Kidney (tissue), 14 donors: ENCODE results near the gene TRIM47. TPM values are rescaled to one million over a fixed set of nuclear protein-coding genes. Genes with fewer than 3 reads are reported as not detected.

Experiments
- DNase-seq, 5 donors: peaks; one replicate each; pipeline ENCODE4 v3.0.0-alpha.2; 2013 to 2020
- FAIRE-seq: peaks from 2 replicates; lab custom pipeline; 2012; peaks lifted over from hg19 to GRCh38; lab: Jason Lieb, UNC
- H3K27ac ChIP-seq, 2 donors: one replicate each; pipeline ENCODE4 v1.7.0; 2013; ENCODE audit warnings: low read depth in 2 of 2, low read length in 2 of 2, inconsistent platforms in 1 of 2
- H3K27me3 ChIP-seq: one replicate; pipeline ENCODE4 v1.7.1; 2013; ENCODE audit warnings: low read length, inconsistent platforms; ENCODE audit not compliant: control insufficient read depth, insufficient read depth
- H3K36me3 ChIP-seq, 3 donors: one replicate each; pipeline versions ENCODE4 v1.7.0 to v1.7.1; 2013; ENCODE audit warnings: low read length in 3 of 3, control low read depth in 1 of 3, inconsistent platforms in 1 of 3; ENCODE audit not compliant: insufficient read depth in 3 of 3, control insufficient read depth in 2 of 3
- H3K4me1 ChIP-seq, 3 donors: one replicate each; pipeline versions ENCODE4 v1.7.0 to v1.7.1; 2013; ENCODE audit warnings: low read length in 3 of 3, inconsistent platforms in 1 of 3, low read depth in 1 of 3; ENCODE audit not compliant: control insufficient read depth in 2 of 3, insufficient read depth in 2 of 3
- H3K4me3 ChIP-seq, 3 donors: one replicate each; pipeline versions ENCODE4 v1.7.0 to v1.8.1; 2013; ENCODE audit warnings: low read length in 3 of 3, control low read depth in 1 of 3, inconsistent platforms in 1 of 3
- H3K9ac ChIP-seq, 3 donors: one replicate each; pipeline versions ENCODE4 v1.7.0 to v1.7.1; 2013; ENCODE audit warnings: low read length in 3 of 3, control low read depth in 1 of 3, inconsistent platforms in 1 of 3
- H3K9me3 ChIP-seq, 3 donors: one replicate each; pipeline versions ENCODE4 v1.7.0 to v1.7.1; 2013; ENCODE audit warnings: low read length in 3 of 3, control low read depth in 1 of 3, inconsistent platforms in 1 of 3; ENCODE audit not compliant: control insufficient read depth in 2 of 3, insufficient read depth in 1 of 3
- CTCF ChIP-seq: IDR thresholded peaks from 3 replicates; pipeline ENCODE4 v1.5.1; 2012; ENCODE audit warnings: mild to moderate bottlenecking, moderate library complexity, borderline replicate concordance; ENCODE audit not compliant: insufficient read depth; ENCODE audit errors: extremely low read depth
- intact Hi-C: fragments of 100-400 bp; cut with DNase I; formaldehyde crosslinking; loops from one replicate; pipeline ENCODE4 v1.11.1; 2022
- polyA plus RNA-seq: library from polyadenylated mRNA; stranded (reverse); fragments of 350-450 nt; fragmentation: Illumina TruSeq; extraction: RNeasy Lipid Tissue Mini Kit (QIAGEN cat#74804); gene quantifications from one replicate; pipeline ENCODE4 v1.2.3, GENCODE V29; 2014; ENCODE audit warnings: low read depth, low replicate concordance; ENCODE audit not compliant: insufficient read depth
- total RNA-seq: library from RNA; stranded (reverse); fragmentation: NEBNext Ultra II Directional; extraction: Animal tissue kit (Norgen Biotek cat#: 25700); gene quantifications from one replicate; pipeline ENCODE4 v1.2.1, GENCODE V29; 2021
- donor health status: control.
- donor health status: control.
- donor health status: control.
- donor health status: control.
- donor health status: control.
- donor health status: DM: yes; HTN: yes; CAD: no.
- donor health status: Normal renal cell carcinoma (clear cell type).

Gene TRIM47
- total and polyA plus RNA-seq, 2 donors from 2014 or later, result 95.0 to 118 TPM

- Histone ChIP-seq H3K9ac (no peak overlapping the region), H3K27me3 (no peaks in the 10 kb centered on the region), H3K4me1 (no peaks in the 10 kb centered on the region), H3K4me3 (no peak overlapping the region), H3K27ac (no peak overlapping the region), H3K9me3 (no peaks in the 10 kb centered on the region), H3K36me3 (no peaks in the 10 kb centered on the region)
- intact Hi-C loops, result no loop called here
- FAIRE-seq, result no peak
- DNase-seq, result peak in 1 of 5 donors; percentile 55
- TF ChIP-seq CTCF, result no peak
Observed at GRCh38 chr17:75837899-75838298, 40.5 kb downstream of the TRIM47 start.

GRCh38 chr17:75836605-75837004 is 41.8 kb downstream of the TRIM47 start:
- H3K27ac ChIP-seq, result no peak overlapping the region
- intact Hi-C loops, result no loop called here
- TF ChIP-seq CTCF, result no peak
- H3K4me1 ChIP-seq, result no peaks in the 10 kb centered on the region
- H3K9me3 ChIP-seq, result no peaks in the 10 kb centered on the region
- DNase-seq, result no peak
- H3K9ac ChIP-seq, result no peak overlapping the region
- H3K36me3 ChIP-seq, result no peaks in the 10 kb centered on the region
- H3K27me3 ChIP-seq, result no peaks in the 10 kb centered on the region
- no peak overlapping the region for H3K4me3 ChIP-seq
- no peak for FAIRE-seq

- intact Hi-C loops, result no loop called here
- DNase-seq, result no peak
- FAIRE-seq, result no peak
Observed at GRCh38 chr17:75835654-75835987, 42.8 kb downstream of the TRIM47 start.

More at GRCh38 chr17:75835654-75835987, 42.8 kb downstream of the TRIM47 start:
- no peaks in the 10 kb centered on the region for H3K36me3 ChIP-seq
- H3K4me3 ChIP-seq, result no peak overlapping the region
- no peak overlapping the region for H3K27ac ChIP-seq
- H3K9me3 ChIP-seq, result no peaks in the 10 kb centered on the region
- H3K27me3 ChIP-seq, result no peaks in the 10 kb centered on the region
- H3K9ac ChIP-seq, result no peak overlapping the region
- TF ChIP-seq CTCF, result no peak
- H3K4me1 ChIP-seq, result no peaks in the 10 kb centered on the region
